Smooth muscle cell (in vitro differentiated cells): ENCODE data around the gene INPP5E. TPM values are rescaled to one million over a fixed set of nuclear protein-coding genes. Genes with fewer than 3 reads are reported as not detected.

Source experiments
- DNase-seq: peaks from one replicate; lab custom pipeline; 2025; ENCODE audit not compliant: unreplicated experiment; lab: John Stamatoyannopoulos, UW
- H2AFZ ChIP-seq: fragments of 200-600 bp; sonication (generic); 2 replicates; pipeline ENCODE4 v1.6.0; 2016; ENCODE audit warnings: antibody characterized with exemption, low read depth, mild to moderate bottlenecking
- H3F3A ChIP-seq: fragments of 200-600 bp; sonication (generic); 2 replicates; pipeline ENCODE4 v1.6.0; 2017; ENCODE audit warnings: antibody characterized with exemption, low read depth
- H3K27ac ChIP-seq: fragments of 200-600 bp; sonication (generic); 2 replicates; pipeline ENCODE4 v1.5.1; 2016; ENCODE audit warnings: low read depth, mild to moderate bottlenecking
- H3K27me3 ChIP-seq: fragments of 200-600 bp; sonication (generic); 2 replicates; pipeline ENCODE4 v1.6.1; 2016; ENCODE audit warnings: low read depth, mild to moderate bottlenecking
- H3K36me3 ChIP-seq: fragments of 200-600 bp; sonication (generic); 2 replicates; pipeline ENCODE4 v1.5.1; 2016; ENCODE audit warnings: low read depth
- H3K4me1 ChIP-seq: fragments of 200-600 bp; sonication (generic); 2 replicates; pipeline ENCODE4 v1.5.1; 2016; ENCODE audit warnings: low read depth
- H3K4me2 ChIP-seq: fragments of 200-600 bp; sonication (generic); 2 replicates; pipeline ENCODE4 v1.6.0; 2016; ENCODE audit warnings: mild to moderate bottlenecking
- H3K4me3 ChIP-seq: fragments of 200-600 bp; sonication (generic); 2 replicates; pipeline ENCODE4 v1.5.1; 2016; ENCODE audit warnings: mild to moderate bottlenecking
- H3K79me2 ChIP-seq: fragments of 200-600 bp; sonication (generic); 2 replicates; pipeline ENCODE4 v1.6.0; 2016; ENCODE audit warnings: low read depth, mild to moderate bottlenecking
- H3K9ac ChIP-seq: fragments of 200-600 bp; sonication (generic); 2 replicates; pipeline ENCODE4 v1.6.0; 2016; ENCODE audit warnings: low read depth
- H3K9me3 ChIP-seq: fragments of 200-600 bp; sonication (generic); replicated peaks from 2 replicates; pipeline ENCODE4 v1.5.1; 2016; ENCODE audit warnings: low read depth
- H4K20me1 ChIP-seq: fragments of 200-600 bp; sonication (generic); 2 replicates; pipeline ENCODE4 v1.6.0; 2016; ENCODE audit warnings: low read depth
- WGBS: methylation state at CpG from one replicate; pipeline ENCODE4 v1.1.7; 2016; ENCODE audit warnings: low lambda C conversion rate; 5-methylcytosine and 5-hydroxymethylcytosine counted together
- polyA plus RNA-seq: library from polyadenylated mRNA; unstranded; fragments of >200 nt; fragmentation: Nextera tagmentation; extraction: Ambion mirVana; gene quantifications from 2 replicates; pipeline ENCODE4 v1.2.1, GENCODE V29; 2016
- total RNA-seq: library from RNA; depleted of rRNA; stranded (reverse); fragments of >200 nt; gene quantifications from 2 replicates; pipeline ENCODE4 v1.2.3, GENCODE V29; 2014
- TF ChIP-seq, protein P1 (sequence below): fragments of 200-600 bp; sonication (generic); IDR thresholded peaks from 2 replicates; pipeline ENCODE4 v1.5.1; 2017; ENCODE audit warnings: borderline replicate concordance, mild to moderate bottlenecking, antibody characterized with exemption; ENCODE audit not compliant: insufficient read depth, poor library complexity, severe bottlenecking

INPP5E gene
- total and polyA plus RNA-seq, 2 experiments from 2014 or later, result 2.8 to 7.7 TPM

DNA sequence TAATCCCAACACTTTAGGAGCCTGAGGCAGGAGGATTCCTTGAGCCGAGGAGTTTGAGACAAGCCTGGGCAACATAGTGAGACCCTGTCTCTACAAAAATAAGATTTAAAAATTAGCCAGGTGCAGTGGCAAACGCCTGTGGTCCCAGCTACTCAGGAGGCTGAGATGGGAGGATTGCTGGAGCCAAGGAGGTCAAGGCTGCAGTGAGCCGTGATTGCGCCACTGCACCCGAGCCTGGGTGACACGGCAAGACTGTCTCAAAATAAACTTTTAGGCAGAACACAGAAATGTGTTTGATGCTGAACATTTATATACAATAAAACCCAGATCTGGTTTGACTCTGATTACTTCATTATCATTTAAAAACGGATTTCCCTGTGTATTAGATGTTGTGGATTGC is 34.2 kb downstream of the INPP5E start:
- Histone ChIP-seq H3K79me2 (peaks cover 16% of the 10 kb centered on the region), H3K27ac (no peak overlapping the region), H2AFZ (no peak overlapping the region), H3K36me3 (no peaks in the 10 kb centered on the region), H3K9me3 (no peaks in the 10 kb centered on the region), H3K9ac (no peak overlapping the region), H3F3A (peaks cover 7% of the 10 kb centered on the region), H4K20me1 (peaks cover 6% of the 10 kb centered on the region), H3K27me3 (no peaks in the 10 kb centered on the region), H3K4me1 (peaks cover 10% of the 10 kb centered on the region), H3K4me2 (no peak overlapping the region), H3K4me3 (no peak overlapping the region)
- TF ChIP-seq, protein P1, sequence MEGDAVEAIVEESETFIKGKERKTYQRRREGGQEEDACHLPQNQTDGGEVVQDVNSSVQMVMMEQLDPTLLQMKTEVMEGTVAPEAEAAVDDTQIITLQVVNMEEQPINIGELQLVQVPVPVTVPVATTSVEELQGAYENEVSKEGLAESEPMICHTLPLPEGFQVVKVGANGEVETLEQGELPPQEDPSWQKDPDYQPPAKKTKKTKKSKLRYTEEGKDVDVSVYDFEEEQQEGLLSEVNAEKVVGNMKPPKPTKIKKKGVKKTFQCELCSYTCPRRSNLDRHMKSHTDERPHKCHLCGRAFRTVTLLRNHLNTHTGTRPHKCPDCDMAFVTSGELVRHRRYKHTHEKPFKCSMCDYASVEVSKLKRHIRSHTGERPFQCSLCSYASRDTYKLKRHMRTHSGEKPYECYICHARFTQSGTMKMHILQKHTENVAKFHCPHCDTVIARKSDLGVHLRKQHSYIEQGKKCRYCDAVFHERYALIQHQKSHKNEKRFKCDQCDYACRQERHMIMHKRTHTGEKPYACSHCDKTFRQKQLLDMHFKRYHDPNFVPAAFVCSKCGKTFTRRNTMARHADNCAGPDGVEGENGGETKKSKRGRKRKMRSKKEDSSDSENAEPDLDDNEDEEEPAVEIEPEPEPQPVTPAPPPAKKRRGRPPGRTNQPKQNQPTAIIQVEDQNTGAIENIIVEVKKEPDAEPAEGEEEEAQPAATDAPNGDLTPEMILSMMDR, result no peak
- WGBS, result 97% methylated on average over 7 of the region's 7 CpGs
- DNase-seq, result no peak

DNA sequence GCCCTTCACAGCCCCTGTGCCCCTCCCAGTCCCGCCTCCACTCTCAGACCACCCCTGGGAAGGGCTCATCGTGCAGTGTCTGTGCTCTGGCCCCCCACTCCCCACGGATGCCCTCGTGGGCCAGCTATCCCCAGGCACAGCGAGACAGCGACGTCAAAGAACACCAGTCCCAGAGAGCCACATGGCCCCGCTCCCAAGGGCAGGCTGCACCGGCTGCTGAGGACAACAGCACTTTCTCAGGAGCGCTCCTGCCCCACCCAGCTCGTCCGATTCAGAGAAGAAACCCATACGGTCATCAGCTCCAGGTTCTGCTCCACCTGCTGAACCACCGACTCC is 34.9 kb downstream of the INPP5E start:
- TF ChIP-seq, protein P1, result no peak
- no peak overlapping the region for H2AFZ ChIP-seq
- peaks cover 7% of the 10 kb centered on the region for H3K4me1 ChIP-seq
- H3K9ac ChIP-seq, result no peak overlapping the region
- WGBS, result 98% methylated on average over 14 of the region's 14 CpGs
- peaks cover 15% of the 10 kb centered on the region for H3K79me2 ChIP-seq
- no peak overlapping the region for H3K4me2 ChIP-seq
- H3K4me3 ChIP-seq, result no peak overlapping the region
- H3K9me3 ChIP-seq, result no peaks in the 10 kb centered on the region
- no peaks in the 10 kb centered on the region for H3K27me3 ChIP-seq
- H3K36me3 ChIP-seq, result no peaks in the 10 kb centered on the region
- H4K20me1 ChIP-seq, result peaks cover 6% of the 10 kb centered on the region
- no peak overlapping the region for H3K27ac ChIP-seq
- peaks cover 7% of the 10 kb centered on the region for H3F3A ChIP-seq
- no peak for DNase-seq

DNA sequence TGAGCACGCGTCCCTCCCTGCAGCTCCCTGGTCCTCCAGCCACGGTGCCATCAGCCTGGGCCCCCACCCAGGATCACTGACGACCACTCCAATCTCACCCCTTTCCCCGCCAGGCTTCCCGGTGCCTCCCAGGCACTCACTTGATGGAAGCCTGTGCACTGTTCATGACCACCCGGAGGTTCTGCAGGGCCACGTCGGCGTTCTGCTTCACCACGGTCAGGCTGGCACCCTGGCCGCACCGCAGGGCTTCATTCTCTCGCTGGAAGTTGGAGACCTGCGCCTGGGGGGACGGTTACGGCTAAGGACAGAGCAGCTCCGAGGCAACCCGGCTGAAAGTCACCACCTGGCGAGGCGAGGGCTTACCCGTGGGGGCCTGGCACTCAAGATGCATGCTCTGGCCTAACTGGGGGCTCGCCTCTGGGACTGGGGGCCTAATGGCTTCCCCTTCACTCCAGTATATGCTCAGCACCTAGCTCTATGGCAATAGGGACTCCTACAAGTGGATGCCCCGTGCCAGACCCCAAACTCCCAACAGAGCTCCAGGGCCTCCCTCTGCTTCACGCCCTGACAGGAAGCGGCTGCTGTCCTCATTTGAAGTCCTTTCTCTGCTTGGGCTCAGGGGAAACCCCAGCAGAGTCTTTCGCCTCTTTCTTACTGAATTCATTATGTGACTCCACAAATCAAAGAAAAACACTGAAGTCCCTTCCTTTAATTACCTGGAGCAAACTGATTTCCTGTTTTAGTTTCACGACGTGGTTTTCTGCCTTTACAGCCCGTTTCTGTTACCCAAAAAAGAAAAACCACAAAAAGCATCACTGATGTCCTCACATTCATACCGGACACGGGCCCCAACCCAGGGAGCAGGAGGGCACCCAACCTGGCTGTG is 35.5 kb downstream of the INPP5E start:
- H3K9ac ChIP-seq, result no peak overlapping the region
- no peak overlapping the region for H2AFZ ChIP-seq
- no peak for DNase-seq
- 96% methylated on average over 32 of the region's 32 CpGs for WGBS
- no peak overlapping the region for H3K4me3 ChIP-seq
- peaks cover 4% of the 10 kb centered on the region for H4K20me1 ChIP-seq
- TF ChIP-seq, protein P1, result no peak
- H3K27ac ChIP-seq, result no peak overlapping the region
- peaks cover 7% of the 10 kb centered on the region for H3F3A ChIP-seq
- H3K36me3 ChIP-seq, result no peaks in the 10 kb centered on the region
- peaks cover 15% of the 10 kb centered on the region for H3K79me2 ChIP-seq
- H3K4me1 ChIP-seq, result peaks cover 3% of the 10 kb centered on the region
- no peaks in the 10 kb centered on the region for H3K9me3 ChIP-seq
- H3K4me2 ChIP-seq, result no peak overlapping the region
- H3K27me3 ChIP-seq, result no peaks in the 10 kb centered on the region

DNA sequence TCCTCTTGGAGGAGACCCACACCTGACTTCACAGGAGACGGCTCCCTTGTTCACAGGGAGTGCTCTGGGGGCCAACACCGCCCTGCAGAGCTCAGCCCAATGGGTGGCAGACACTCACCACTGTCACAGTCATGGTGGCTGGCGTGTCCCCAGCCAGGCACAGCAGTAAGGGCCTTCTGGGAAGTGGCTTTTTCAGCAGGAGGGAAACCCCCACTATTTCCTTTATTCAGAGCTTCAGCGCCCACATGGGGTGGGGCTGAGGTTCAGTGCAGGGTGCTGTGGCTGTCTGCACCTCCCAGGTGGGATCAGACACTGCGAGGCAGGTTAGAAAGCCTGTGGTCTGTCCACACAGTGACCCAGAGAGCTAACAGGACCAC is 36.1 kb downstream of the INPP5E start:
- TF ChIP-seq, protein P1, result no peak
- 96% methylated on average over 5 of the region's 5 CpGs for WGBS
- Histone ChIP-seq H3K4me1 (peaks cover 7% of the 10 kb centered on the region), H3K9ac (no peak overlapping the region), H3K27me3 (no peaks in the 10 kb centered on the region), H3K36me3 (no peaks in the 10 kb centered on the region), H2AFZ (no peak overlapping the region), H3K9me3 (no peaks in the 10 kb centered on the region), H4K20me1 (peaks cover 10% of the 10 kb centered on the region), H3K4me3 (no peak overlapping the region), H3K4me2 (no peak overlapping the region), H3K79me2 (peaks cover 15% of the 10 kb centered on the region), H3F3A (peaks cover 7% of the 10 kb centered on the region), H3K27ac (no peak overlapping the region)
- DNase-seq, result no peak
